Lung (tissue), 12 donors: Measurements from ENCODE around the gene SPDYA. TPM values are rescaled to one million over a fixed set of nuclear protein-coding genes. Genes with fewer than 3 reads are reported as not detected.

Experiments
- ATAC-seq: fragments of 200-7000 bp; cut with Tn5 transposase; one replicate; pipeline ENCODE4 v1.9.1; 2020; ENCODE audit warnings: moderate number of reproducible peaks; ENCODE audit not compliant: insufficient read depth, low FRiP score
- DNase-seq, 3 donors: peaks; one replicate each; pipeline ENCODE4 v3.0.0-alpha.2; 2013 to 2017
- H3K27ac ChIP-seq, 2 donors: one replicate each; pipeline ENCODE4 v1.5.1; 2013; ENCODE audit warnings: mild to moderate bottlenecking in 2 of 2, moderate library complexity in 2 of 2, control low read depth in 1 of 2, inconsistent platforms in 1 of 2, low read depth in 1 of 2, low read length in 1 of 2
- H3K27me3 ChIP-seq, 3 donors: one replicate each; pipeline ENCODE4 v1.5.1; 2013; ENCODE audit warnings: low read length in 2 of 3; ENCODE audit not compliant: control insufficient read depth in 3 of 3, insufficient read depth in 3 of 3
- H3K36me3 ChIP-seq, 4 donors: one replicate each; pipeline ENCODE4 v1.5.1; 2013; ENCODE audit warnings: low read length in 4 of 4, mild to moderate bottlenecking in 1 of 4, moderate library complexity in 1 of 4; ENCODE audit not compliant: control insufficient read depth in 4 of 4, insufficient read depth in 4 of 4
- H3K4me1 ChIP-seq, 5 donors: one replicate each; pipeline ENCODE4 v1.5.1; 2013; ENCODE audit warnings: low read length in 5 of 5, mild to moderate bottlenecking in 2 of 5, moderate library complexity in 1 of 5; ENCODE audit not compliant: control insufficient read depth in 5 of 5, insufficient read depth in 5 of 5
- H3K4me3 ChIP-seq: one replicate; pipeline ENCODE4 v1.5.1; 2013; ENCODE audit warnings: mild to moderate bottlenecking, control low read depth, moderate library complexity
- H3K9ac ChIP-seq, 2 donors: one replicate each; pipeline ENCODE4 v1.5.1; 2013; ENCODE audit warnings: low read length in 2 of 2, control low read depth in 1 of 2; ENCODE audit not compliant: insufficient read depth in 1 of 2
- H3K9me3 ChIP-seq, 4 donors: one replicate each; pipeline ENCODE4 v1.5.1; 2013; ENCODE audit warnings: low read length in 3 of 4, mild to moderate bottlenecking in 1 of 4, moderate library complexity in 1 of 4; ENCODE audit not compliant: control insufficient read depth in 4 of 4, insufficient read depth in 3 of 4
- CTCF ChIP-seq: IDR thresholded peaks from 2 replicates; pipeline ENCODE4 v1.5.1; 2012; ENCODE audit warnings: mild to moderate bottlenecking; ENCODE audit errors: control extremely low read depth, extremely low read depth
- WGBS, 2 donors: extraction: QIAGEN DNeasy Blood & Tissue Kit; methylation state at CpG; one replicate each; pipeline ENCODE4 v1.1.7; 2013; 5-methylcytosine and 5-hydroxymethylcytosine counted together
- polyA plus RNA-seq, 2 donors: library from polyadenylated mRNA; stranded (reverse); fragments of 200-250 nt; gene quantifications; one replicate each; pipeline ENCODE4 v1.2.1, GENCODE V29; 2013
- total RNA-seq, 2 donors: library from RNA; depleted of rRNA in 1 of 2; stranded (reverse); fragments of >200 nt in 1 of 2; gene quantifications; one replicate each; pipeline ENCODE4 v1.2.1, GENCODE V29; 2014 to 2021
- donor health status: control.
- donor health status: control.
- donor health status: Bipolar disorder and iron deficiency.
- donor health status: healthy.
- donor health status: DM: yes; HTN: yes; CAD: no.

The SPDYA gene
- total and polyA plus RNA-seq, 4 donors: 0.10 to 6.9 (median 0.62) TPM

GRCh38 chr2:28895189-28895893, 84.7 kb downstream of the SPDYA start:
- ATAC-seq: peak; percentile 15
- Histone ChIP-seq H3K27ac (peak overlapping the region; percentile 83 to 93), H3K36me3 (peaks cover 0 to 6% (median 0%) of the 10 kb centered on the region in 4 donors), H3K4me3 (peak overlapping the region; percentile 99), H3K27me3 (peaks cover 0 to 4% (median 0%) of the 10 kb centered on the region in 3 donors), H3K9ac (peak overlapping the region; percentile 53 to 83), H3K9me3 (no peaks in the 10 kb centered on the region), H3K4me1 (peaks cover 0 to 15% (median 8%) of the 10 kb centered on the region in 5 donors)
- 0 to 1% methylated on average over 19 of the region's 19 CpGs for WGBS, 2 donors
- peak; percentile 22 to 40 (median 25) for DNase-seq
- no peak for TF ChIP-seq CTCF

- DNase-seq (no peak), ATAC-seq (no peak)
- Histone ChIP-seq H3K4me3 (no peak overlapping the region), H3K27me3 (no peaks in the 10 kb centered on the region), H3K4me1 (peaks cover 0 to 16% (median 8%) of the 10 kb centered on the region in 5 donors), H3K27ac (no peak overlapping the region), H3K36me3 (peaks cover 0 to 6% (median 2%) of the 10 kb centered on the region in 4 donors), H3K9ac (peak overlapping the region in 1 of 2 donors; percentile 5), H3K9me3 (no peaks in the 10 kb centered on the region)
- WGBS, 2 donors: 64 to 73% methylated on average over 2 of the region's 2 CpGs
- TF ChIP-seq CTCF: no peak
These were observed 86.3 kb downstream of the SPDYA start for GRCh38 chr2:28896906-28897305.

GRCh38 chr2:28898048-28898447, 87.4 kb downstream of the SPDYA start:
- ATAC-seq (no peak), DNase-seq (no peak)
- 52 to 64% methylated on average over 1 of the region's 1 CpG for WGBS, 2 donors
- Histone ChIP-seq H3K36me3 (peaks cover 4 to 10% (median 6%) of the 10 kb centered on the region in 4 donors), H3K9ac (no peak overlapping the region), H3K4me1 (peaks cover 0 to 16% (median 8%) of the 10 kb centered on the region in 5 donors), H3K27me3 (no peaks in the 10 kb centered on the region), H3K9me3 (no peaks in the 10 kb centered on the region), H3K4me3 (no peak overlapping the region), H3K27ac (no peak overlapping the region)
- no peak for TF ChIP-seq CTCF

Other genes with a start within 250 kb of the SPDYA start
- gene PPP1CB, start 59.0 kb upstream of the SPDYA start, total RNA-seq: 100 to 1,000 TPM; 276 to 309 TPM
- 10 to 100 TPM; 85.7 to 86.5 TPM for gene PPP1CB, start 59.0 kb upstream of the SPDYA start, polyA plus RNA-seq
- gene TRMT61B, start 59.5 kb downstream of the SPDYA start, total RNA-seq: 10 to 100 TPM; 10.5 to 21.1 TPM
- gene TRMT61B, start 59.5 kb downstream of the SPDYA start, polyA plus RNA-seq: 10 to 100 TPM in 1 of 2 donors, 1 to 10 TPM in 1; 9.6 to 30.7 TPM
- 10 to 100 TPM; 36.9 to 40.2 TPM for gene WDR43, start 83.8 kb downstream of the SPDYA start, total RNA-seq
- gene WDR43, start 83.8 kb downstream of the SPDYA start, polyA plus RNA-seq: 10 to 100 TPM in 1 of 2 donors, 1 to 10 TPM in 1; 8.2 to 19.2 TPM
- 10 to 100 TPM in 1 of 2 donors, 1 to 10 TPM in 1; 7.0 to 19.8 TPM for gene TOGARAM2, start 170.5 kb downstream of the SPDYA start, total RNA-seq
- 1 to 10 TPM; 7.9 to 9.3 TPM for gene TOGARAM2, start 170.5 kb downstream of the SPDYA start, polyA plus RNA-seq